Left ventricle myocardium inferior (tissue), 1 donor: ENCODE results near the gene PLEKHM2. TPM values are rescaled to one million over a fixed set of nuclear protein-coding genes. Genes with fewer than 3 reads are reported as not detected.

Experiments used
- DNase-seq: peaks from one replicate; pipeline ENCODE4 v3.0.0-alpha.2; 2020
- H3K27ac ChIP-seq: fragments of 200-600 bp; replicated peaks from 2 replicates; pipeline ENCODE4 v1.8.0; 2021
- H3K27me3 ChIP-seq: fragments of 200-600 bp; 2 replicates; pipeline ENCODE4 v1.8.0; 2021; ENCODE audit warnings: low read depth
- H3K36me3 ChIP-seq: fragments of 200-600 bp; 2 replicates; pipeline ENCODE4 v1.8.0; 2021
- H3K4me1 ChIP-seq: fragments of 200-600 bp; 2 replicates; pipeline ENCODE4 v1.8.0; 2021
- H3K4me3 ChIP-seq: fragments of 200-600 bp; 2 replicates; pipeline ENCODE4 v1.8.0; 2021; ENCODE audit warnings: mild to moderate bottlenecking, moderate library complexity
- H3K9me3 ChIP-seq: fragments of 200-600 bp; replicated peaks from 2 replicates; pipeline ENCODE4 v1.8.0; 2021
- CTCF ChIP-seq: fragments of 200-600 bp; IDR thresholded peaks from 2 replicates; pipeline ENCODE4 v1.8.0; 2021; ENCODE audit warnings: antibody characterized with exemption, mild to moderate bottlenecking, borderline replicate concordance
- intact Hi-C: fragments of 100-400 bp; cut with micrococcal nuclease; formaldehyde crosslinking; loops from one replicate; pipeline ENCODE4 v1.11.0; 2022
- total RNA-seq: library from RNA; stranded (reverse); fragmentation: NEBNext Ultra II Directional; extraction: Animal tissue kit (Norgen Biotek cat#: 25700); gene quantifications from one replicate; pipeline ENCODE4 v1.2.1, GENCODE V29; 2021
- donor health status: DM: no; HTN: yes; CAD: no; lungs with severe emphysema.

Gene PLEKHM2
- total RNA-seq, 1 donor from 2014 or later, result 90.3 TPM

- peaks cover 21% of the 10 kb centered on the region for H3K4me1 ChIP-seq
- intact Hi-C loops, result no loop called here
- H3K27me3 ChIP-seq, result no peaks in the 10 kb centered on the region
- H3K4me3 ChIP-seq, result no peak overlapping the region
- peaks cover 88% of the 10 kb centered on the region for H3K36me3 ChIP-seq
- H3K27ac ChIP-seq, result peak overlapping the region; percentile 25
- no peaks in the 10 kb centered on the region for H3K9me3 ChIP-seq
- no peak for TF ChIP-seq CTCF
- no peak for DNase-seq
Measured at GRCh38 chr1:15657021-15657420, 27.1 kb upstream of the PLEKHM2 start.

GRCh38 chr1:15660151-15660550, 24.0 kb upstream of the PLEKHM2 start:
- no peak for DNase-seq
- peaks cover 67% of the 10 kb centered on the region for H3K36me3 ChIP-seq
- no peak overlapping the region for H3K4me3 ChIP-seq
- H3K27ac ChIP-seq, result no peak overlapping the region
- no peaks in the 10 kb centered on the region for H3K27me3 ChIP-seq
- H3K4me1 ChIP-seq, result peaks cover 36% of the 10 kb centered on the region
- no peak for TF ChIP-seq CTCF
- intact Hi-C loops, result no loop called here
- H3K9me3 ChIP-seq, result no peaks in the 10 kb centered on the region

- Histone ChIP-seq H3K27ac (peak overlapping the region; percentile 41), H3K27me3 (no peaks in the 10 kb centered on the region), H3K9me3 (no peaks in the 10 kb centered on the region), H3K36me3 (peaks cover 49% of the 10 kb centered on the region), H3K4me3 (no peak overlapping the region), H3K4me1 (peaks cover 25% of the 10 kb centered on the region)
- intact Hi-C loops, result no loop called here
- DNase-seq, result no peak
- no peak for TF ChIP-seq CTCF
Measured at GRCh38 chr1:15662477-15662876, 21.6 kb upstream of the PLEKHM2 start.

- Histone ChIP-seq H3K9me3 (no peaks in the 10 kb centered on the region), H3K4me1 (peaks cover 32% of the 10 kb centered on the region), H3K4me3 (no peak overlapping the region), H3K36me3 (peaks cover 39% of the 10 kb centered on the region), H3K27me3 (no peaks in the 10 kb centered on the region), H3K27ac (no peak overlapping the region)
- DNase-seq, result no peak
- intact Hi-C loops, result no loop called here
- no peak for TF ChIP-seq CTCF
Measured at GRCh38 chr1:15663925-15664324, 20.2 kb upstream of the PLEKHM2 start.

GRCh38 chr1:15667362-15667761, 16.8 kb upstream of the PLEKHM2 start:
- Histone ChIP-seq H3K4me1 (peaks cover 27% of the 10 kb centered on the region), H3K27ac (no peak overlapping the region), H3K36me3 (peaks cover 6% of the 10 kb centered on the region), H3K4me3 (no peak overlapping the region), H3K27me3 (no peaks in the 10 kb centered on the region), H3K9me3 (no peaks in the 10 kb centered on the region)
- intact Hi-C loops, result no loop called here
- no peak for TF ChIP-seq CTCF
- no peak for DNase-seq
